COLO668 (cell line): ENCODE measurements around the gene GNG7.
"Not testable (repeated sequence)": the region's sequence is repeated elsewhere in the genome, so short reads cannot be mapped to it uniquely, and the experiment has no call there.

ENCODE experiments used
- DNase-seq: peaks from one replicate; lab custom pipeline; 2025; ENCODE audit not compliant: unreplicated experiment; lab: John Stamatoyannopoulos, UW

GNG7 gene

GRCh38 chr19:2579678-2580280 is 122.7 kb downstream of the GNG7 start:
- DNase-seq: no peak

GRCh38 chr19:2578901-2579677 is 123.4 kb downstream of the GNG7 start:
- peak; percentile 56 for DNase-seq

DNA sequence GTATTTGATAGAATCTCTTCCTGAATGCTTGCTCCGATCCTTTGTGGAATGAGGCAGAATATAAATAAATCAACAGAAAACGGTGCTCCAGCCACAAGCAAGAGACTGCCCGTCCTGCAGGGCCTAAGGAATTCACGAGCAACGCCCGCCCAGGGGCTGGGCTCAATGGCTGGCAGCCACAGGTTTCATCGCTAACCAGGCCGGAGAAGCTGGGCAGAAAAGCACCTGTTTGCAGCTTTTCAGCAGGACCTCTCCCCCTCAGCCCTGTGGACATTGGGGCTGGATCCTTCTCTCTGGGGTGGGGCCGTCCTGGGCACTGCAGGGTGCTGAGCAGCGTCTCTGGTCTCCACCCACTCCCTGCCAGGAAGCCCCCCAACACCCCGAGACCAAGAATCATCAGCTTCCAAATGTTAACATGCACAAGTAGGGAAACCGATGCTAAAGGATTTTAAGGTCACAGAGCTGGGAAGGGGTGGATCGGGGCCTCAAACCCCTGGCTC is 124.1 kb downstream of the GNG7 start:
- DNase-seq: no peak

GRCh38 chr19:2577722-2578335 is 124.7 kb downstream of the GNG7 start:
- no peak for DNase-seq

- no peak for DNase-seq
Measured at GRCh38 chr19:2575734-2576481, 126.6 kb downstream of the GNG7 start.

GRCh38 chr19:2574971-2575630 is 127.4 kb downstream of the GNG7 start:
- no peak for DNase-seq

- DNase-seq: no peak
Measured at GRCh38 chr19:2574478-2574931, 128.0 kb downstream of the GNG7 start.

DNA sequence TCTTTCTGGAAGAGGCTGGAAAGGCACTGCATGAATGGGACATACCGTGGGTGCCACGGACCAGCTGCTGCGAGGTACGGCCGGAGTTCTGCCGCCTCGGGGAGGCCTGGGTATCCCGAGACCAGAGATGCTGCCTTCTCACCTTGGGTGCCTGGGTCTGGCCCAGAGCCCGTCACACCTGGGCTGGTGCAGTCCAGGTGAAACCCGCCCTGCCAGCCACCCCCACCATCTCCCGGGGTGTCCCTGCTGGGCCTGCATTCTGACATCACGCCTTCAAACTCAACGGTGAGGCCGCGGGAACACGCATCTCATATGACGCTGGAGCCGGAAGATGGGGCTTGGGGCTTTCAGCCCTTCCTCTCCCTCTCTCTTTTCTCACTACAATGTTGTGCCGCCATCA is 128.6 kb downstream of the GNG7 start:
- no peak for DNase-seq

- not testable (repeated sequence) for DNase-seq
Measured at GRCh38 chr19:2572152-2572551, 130.3 kb downstream of the GNG7 start.

- no peak for DNase-seq
Measured at GRCh38 chr19:2569596-2570465, 132.7 kb downstream of the GNG7 start.

DNA sequence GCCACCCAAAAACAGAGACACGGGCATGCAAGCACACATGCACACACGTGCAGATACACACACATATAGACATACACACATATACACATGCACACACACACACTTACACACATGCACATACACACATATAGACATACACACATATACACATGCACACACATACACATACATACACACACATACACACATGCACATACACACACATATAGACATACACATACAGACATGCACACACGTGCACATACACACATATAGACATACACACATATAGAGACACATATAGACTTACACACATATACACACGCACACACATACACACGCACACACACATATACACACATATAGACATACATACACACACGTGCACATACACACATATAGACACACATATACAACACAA is 134.5 kb downstream of the GNG7 start:
- no peak for DNase-seq

- no peak for DNase-seq
Measured at GRCh38 chr19:2567580-2567979, 134.9 kb downstream of the GNG7 start.

GRCh38 chr19:2563546-2563945 is 138.9 kb downstream of the GNG7 start:
- DNase-seq: not testable (repeated sequence)

GRCh38 chr19:2561895-2562294 is 140.6 kb downstream of the GNG7 start:
- DNase-seq: no peak

DNA sequence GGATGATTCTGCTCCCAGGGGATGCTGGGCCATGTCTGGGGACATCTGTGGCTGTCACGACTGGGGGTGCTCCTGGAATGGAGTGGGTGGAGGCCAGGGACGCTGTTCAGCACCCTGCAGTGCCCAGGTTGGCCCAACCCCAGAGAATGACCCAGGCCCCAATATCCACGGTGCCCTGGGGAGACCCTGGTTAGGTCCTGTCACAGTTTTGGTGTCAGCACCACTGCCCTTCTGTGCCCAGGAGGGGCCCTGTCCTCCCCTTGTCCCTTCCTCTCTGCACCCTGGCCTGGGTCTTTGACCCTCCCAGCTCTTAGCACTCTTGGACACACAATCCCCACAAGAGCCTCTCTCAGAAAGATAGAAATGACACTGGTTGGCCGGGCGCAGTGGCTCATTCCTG is 141.3 kb downstream of the GNG7 start:
- no peak for DNase-seq

DNA sequence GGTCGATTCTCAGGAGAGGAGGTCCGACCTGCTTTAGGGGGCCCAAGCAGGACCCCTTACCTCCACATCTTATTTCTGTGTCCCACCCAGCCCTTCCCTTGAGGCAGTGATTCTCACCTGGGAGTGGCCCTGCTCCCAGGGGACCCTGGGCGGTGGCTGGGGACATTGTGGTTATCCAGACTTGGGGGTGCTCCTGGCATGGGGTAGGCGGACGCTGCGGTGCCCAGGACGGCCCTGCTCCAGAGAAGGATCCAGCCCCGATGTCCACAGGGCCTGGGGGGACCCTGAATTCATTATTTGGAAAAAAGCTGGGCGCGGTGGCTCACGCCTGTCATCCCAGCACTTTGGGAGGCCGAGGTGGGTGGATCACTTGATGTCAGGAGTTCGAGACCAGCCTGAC is 142.1 kb downstream of the GNG7 start:
- DNase-seq: no peak

DNA sequence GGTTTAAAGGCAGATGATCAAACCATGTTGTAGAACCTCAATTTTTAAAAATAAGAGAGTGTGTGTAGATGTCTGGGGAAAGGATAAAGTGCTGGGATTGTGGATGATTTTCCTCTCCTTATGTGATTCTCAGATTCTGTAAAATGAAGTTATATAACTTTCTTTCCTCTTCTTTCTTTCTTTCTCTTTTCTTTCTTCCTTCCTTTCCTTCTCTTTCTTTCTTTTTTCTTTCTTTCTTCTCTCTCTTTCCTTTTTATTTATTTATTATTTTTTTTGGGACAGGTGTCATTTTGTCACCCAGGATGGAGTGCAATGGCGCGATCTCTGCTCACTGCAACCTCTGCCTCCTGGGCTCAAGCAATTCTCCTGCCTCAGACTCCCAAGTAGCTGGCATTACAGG is 144.0 kb downstream of the GNG7 start:
- no peak for DNase-seq

DNA sequence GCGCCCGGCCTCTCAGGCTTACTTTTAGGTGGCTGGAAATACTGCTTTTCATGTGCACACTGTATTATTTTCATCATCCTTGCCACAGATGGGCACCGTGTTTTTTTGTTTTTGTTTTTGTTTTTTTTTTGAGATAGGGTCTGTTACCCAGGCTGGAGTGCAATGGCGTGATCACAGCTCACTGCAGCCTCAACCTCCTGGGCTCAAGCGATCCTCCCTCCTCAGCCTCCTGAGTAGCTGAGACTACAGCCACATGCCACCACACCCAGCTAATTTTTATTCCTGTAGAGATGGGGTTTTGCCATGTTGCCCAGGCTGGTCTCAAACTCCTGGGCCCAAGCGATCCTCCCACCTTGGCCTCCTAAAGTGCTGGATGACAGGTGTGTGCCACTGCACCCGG is 144.4 kb downstream of the GNG7 start:
- not testable (repeated sequence) for DNase-seq

- no peak for DNase-seq
Measured at GRCh38 chr19:2557093-2557440, 145.4 kb downstream of the GNG7 start.
